MG63 (cell line): ENCODE measurements around the gene NPIPA8. TPM values are rescaled to one million over a fixed set of nuclear protein-coding genes. Genes with fewer than 3 reads are reported as not detected.
"Not testable (repeated sequence)": the region's sequence is repeated elsewhere in the genome, so short reads cannot be mapped to it uniquely, and the experiment has no call there.

Experiments
- DNase-seq: peaks from one replicate; pipeline ENCODE4 v3.0.0-alpha.2; 2020
- H3K27me3 ChIP-seq: fragments of 250-450 bp; sonication (Bioruptor Pico); 2 replicates; pipeline ENCODE4 v1.5.1; 2020; ENCODE audit warnings: mild to moderate bottlenecking, moderate library complexity
- H3K36me3 ChIP-seq: fragments of 250-450 bp; sonication (Bioruptor Pico); 2 replicates; pipeline ENCODE4 v1.5.1; 2020; ENCODE audit warnings: mild to moderate bottlenecking, moderate library complexity
- H3K4me3 ChIP-seq: fragments of 250-450 bp; sonication (Bioruptor Pico); 2 replicates; pipeline ENCODE4 v1.5.1; 2020; ENCODE audit warnings: mild to moderate bottlenecking, moderate library complexity
- H3K9me3 ChIP-seq: fragments of 250-450 bp; sonication (Bioruptor Pico); 2 replicates; pipeline ENCODE4 v1.5.1; 2020; ENCODE audit warnings: mild to moderate bottlenecking, moderate library complexity
- total RNA-seq: library from RNA; depleted of rRNA; stranded (reverse); fragments of >200 nt; shearing (Covaris generic); gene quantifications from 2 replicates; pipeline ENCODE4 v1.2.3, GENCODE V29; 2014; ENCODE audit warnings: low replicate concordance; rRNA removed

The NPIPA8 gene
- total RNA-seq, result 12.3 and 23.3 TPM in 2 replicates

- not testable (repeated sequence) for H3K9me3 ChIP-seq, DNase-seq, H3K36me3 ChIP-seq, H3K4me3 ChIP-seq, H3K27me3 ChIP-seq
Measured at GRCh38 chr16:18336636-18337035, at the start of gene NPIPA8. TSS of gene NPIPA8 (minus strand) at chr16:18336736. CDS start at chr16:18332662, 4,074 bp downstream.

GRCh38 chr16:18385285-18385684, 48.7 kb upstream of the NPIPA8 start:
- H3K9me3 ChIP-seq, H3K4me3 ChIP-seq, H3K27me3 ChIP-seq, H3K36me3 ChIP-seq, DNase-seq: not testable (repeated sequence)

GRCh38 chr16:18384869-18385268, 48.3 kb upstream of the NPIPA8 start:
- not testable (repeated sequence) for H3K36me3 ChIP-seq, H3K9me3 ChIP-seq, H3K27me3 ChIP-seq, H3K4me3 ChIP-seq, DNase-seq

GRCh38 chr16:18384098-18384636, 47.6 kb upstream of the NPIPA8 start:
- not testable (repeated sequence) for H3K27me3 ChIP-seq, H3K4me3 ChIP-seq, DNase-seq, H3K36me3 ChIP-seq, H3K9me3 ChIP-seq

GRCh38 chr16:18382696-18383095, 46.2 kb upstream of the NPIPA8 start:
- H3K36me3 ChIP-seq, H3K4me3 ChIP-seq, H3K27me3 ChIP-seq, H3K9me3 ChIP-seq, DNase-seq: not testable (repeated sequence)

- DNase-seq, H3K9me3 ChIP-seq, H3K36me3 ChIP-seq, H3K4me3 ChIP-seq, H3K27me3 ChIP-seq: not testable (repeated sequence)
Measured at GRCh38 chr16:18347742-18348141, 11.2 kb upstream of the NPIPA8 start.

GRCh38 chr16:18346993-18347392, 10.5 kb upstream of the NPIPA8 start:
- not testable (repeated sequence) for H3K4me3 ChIP-seq, H3K36me3 ChIP-seq, DNase-seq, H3K9me3 ChIP-seq, H3K27me3 ChIP-seq

- H3K27me3 ChIP-seq, H3K36me3 ChIP-seq, H3K9me3 ChIP-seq, H3K4me3 ChIP-seq, DNase-seq: not testable (repeated sequence)
Measured at GRCh38 chr16:18344634-18345033, 8.1 kb upstream of the NPIPA8 start.

GRCh38 chr16:18341986-18342385, 5.5 kb upstream of the NPIPA8 start:
- not testable (repeated sequence) for DNase-seq, H3K9me3 ChIP-seq, H3K27me3 ChIP-seq, H3K4me3 ChIP-seq, H3K36me3 ChIP-seq

- not testable (repeated sequence) for H3K4me3 ChIP-seq, H3K9me3 ChIP-seq, H3K27me3 ChIP-seq, DNase-seq, H3K36me3 ChIP-seq
Measured at GRCh38 chr16:18341417-18341960, 5.0 kb upstream of the NPIPA8 start.

GRCh38 chr16:18339210-18339609, 2.7 kb upstream of the NPIPA8 start:
- H3K36me3 ChIP-seq, DNase-seq, H3K27me3 ChIP-seq, H3K9me3 ChIP-seq, H3K4me3 ChIP-seq: not testable (repeated sequence)

- H3K9me3 ChIP-seq, H3K36me3 ChIP-seq, H3K4me3 ChIP-seq, DNase-seq, H3K27me3 ChIP-seq: not testable (repeated sequence)
Measured at GRCh38 chr16:18311811-18312210, 24.7 kb downstream of the NPIPA8 start.

GRCh38 chr16:18309159-18309558, 27.4 kb downstream of the NPIPA8 start:
- not testable (repeated sequence) for H3K4me3 ChIP-seq, H3K27me3 ChIP-seq, H3K36me3 ChIP-seq, H3K9me3 ChIP-seq, DNase-seq

- H3K4me3 ChIP-seq, H3K36me3 ChIP-seq, H3K9me3 ChIP-seq, DNase-seq, H3K27me3 ChIP-seq: not testable (repeated sequence)
Measured at GRCh38 chr16:18307241-18307640, 29.3 kb downstream of the NPIPA8 start.

GRCh38 chr16:18306066-18306465, 30.5 kb downstream of the NPIPA8 start:
- H3K27me3 ChIP-seq, H3K9me3 ChIP-seq, H3K4me3 ChIP-seq, DNase-seq, H3K36me3 ChIP-seq: not testable (repeated sequence)

GRCh38 chr16:18303059-18303706, 33.4 kb downstream of the NPIPA8 start:
- H3K36me3 ChIP-seq, H3K9me3 ChIP-seq, H3K27me3 ChIP-seq, H3K4me3 ChIP-seq, DNase-seq: not testable (repeated sequence)

GRCh38 chr16:18297714-18298113, 38.8 kb downstream of the NPIPA8 start:
- not testable (repeated sequence) for H3K9me3 ChIP-seq, DNase-seq

GRCh38 chr16:18296931-18297330, 39.6 kb downstream of the NPIPA8 start:
- H3K9me3 ChIP-seq, DNase-seq, H3K4me3 ChIP-seq, H3K27me3 ChIP-seq, H3K36me3 ChIP-seq: not testable (repeated sequence)

More at GRCh38 chr16:18297714-18298113, 38.8 kb downstream of the NPIPA8 start:
- H3K27me3 ChIP-seq, H3K4me3 ChIP-seq, H3K36me3 ChIP-seq: not testable (repeated sequence)
